RWPE2 (cell line): Measurements from ENCODE around the gene UQCRQ.

Experiments
- ATAC-seq: fragments of 200-7000 bp; cut with Tn5 transposase; 3 replicates; pipeline ENCODE4 v1.9.1; 2021; ENCODE audit warnings: low read depth
- DNase-seq: peaks from one replicate; pipeline ENCODE4 v3.0.0-alpha.2; 2020; ENCODE audit warnings: low spot score
- H3K27ac ChIP-seq: fragments of 450-650 bp; 2 replicates; pipeline ENCODE4 v1.5.1; 2017; ENCODE audit warnings: mild to moderate bottlenecking; ENCODE audit not compliant: poor library complexity, severe bottlenecking
- H3K27me3 ChIP-seq: fragments of 250-450 bp; sonication (Bioruptor Pico); 2 replicates; pipeline ENCODE4 v1.5.1; 2021; ENCODE audit warnings: mild to moderate bottlenecking, moderate library complexity; ENCODE audit not compliant: insufficient read depth, poor library complexity, severe bottlenecking
- H3K36me3 ChIP-seq: fragments of 250-450 bp; sonication (Bioruptor Pico); 2 replicates; pipeline ENCODE4 v1.5.1; 2020; ENCODE audit warnings: low read depth, mild to moderate bottlenecking, moderate library complexity
- H3K4me1 ChIP-seq: fragments of 250-450 bp; sonication (Bioruptor Pico); 2 replicates; pipeline ENCODE4 v1.5.1; 2021; ENCODE audit warnings: mild to moderate bottlenecking, moderate library complexity; ENCODE audit not compliant: insufficient read depth, poor library complexity, severe bottlenecking
- H3K4me3 ChIP-seq: fragments of 250-450 bp; sonication (Bioruptor Pico); 2 replicates; pipeline ENCODE4 v1.5.1; 2021; ENCODE audit warnings: mild to moderate bottlenecking, moderate library complexity; ENCODE audit not compliant: severe bottlenecking
- H3K9me3 ChIP-seq: fragments of 250-450 bp; sonication (Bioruptor Pico); 2 replicates; pipeline ENCODE4 v1.5.1; 2021; ENCODE audit warnings: mild to moderate bottlenecking, moderate library complexity; ENCODE audit not compliant: severe bottlenecking
- CTCF ChIP-seq: fragments of 450-650 bp; IDR thresholded peaks from one replicate; pipeline ENCODE4 v1.5.1; 2017; ENCODE audit warnings: mild to moderate bottlenecking, moderate library complexity; ENCODE audit not compliant: poor library complexity, severe bottlenecking

Gene UQCRQ

GRCh38 chr5:132821791-132822190, 44.7 kb upstream of the UQCRQ start:
- TF ChIP-seq CTCF, result no peak
- Histone ChIP-seq H3K27ac (no peak overlapping the region), H3K36me3 (no peaks in the 10 kb centered on the region), H3K4me3 (no peak overlapping the region), H3K4me1 (no peaks in the 10 kb centered on the region), H3K9me3 (no peaks in the 10 kb centered on the region), H3K27me3 (no peaks in the 10 kb centered on the region)
- DNase-seq (no peak), ATAC-seq (0 out of 3 replicates have a peak, but pooled peaks have one; percentile 3)

- no peak for DNase-seq
Observed at GRCh38 chr5:132822650-132823480, 43.6 kb upstream of the UQCRQ start.

GRCh38 chr5:132823481-132824050, 42.9 kb upstream of the UQCRQ start:
- H3K4me3 ChIP-seq, result no peak overlapping the region
- no peak for TF ChIP-seq CTCF
- no peaks in the 10 kb centered on the region for H3K27me3 ChIP-seq
- no peaks in the 10 kb centered on the region for H3K36me3 ChIP-seq
- DNase-seq, result no peak
- no peak overlapping the region for H3K27ac ChIP-seq
- H3K4me1 ChIP-seq, result no peaks in the 10 kb centered on the region
- no peak for ATAC-seq
- H3K9me3 ChIP-seq, result no peaks in the 10 kb centered on the region

More at GRCh38 chr5:132822650-132823480, 43.6 kb upstream of the UQCRQ start:
- no peak for TF ChIP-seq CTCF
- Histone ChIP-seq H3K36me3 (no peaks in the 10 kb centered on the region), H3K9me3 (no peaks in the 10 kb centered on the region), H3K27me3 (no peaks in the 10 kb centered on the region), H3K4me1 (no peaks in the 10 kb centered on the region), H3K27ac (no peak overlapping the region), H3K4me3 (no peak overlapping the region)
- ATAC-seq, result no peak

- DNase-seq, result no peak
- Histone ChIP-seq H3K4me1 (no peaks in the 10 kb centered on the region), H3K36me3 (no peaks in the 10 kb centered on the region), H3K27ac (no peak overlapping the region), H3K27me3 (no peaks in the 10 kb centered on the region), H3K9me3 (no peaks in the 10 kb centered on the region), H3K4me3 (no peak overlapping the region)
- ATAC-seq, result no peak
- no peak for TF ChIP-seq CTCF
Observed at GRCh38 chr5:132824426-132824825, 42.0 kb upstream of the UQCRQ start.
